HCT116 (cell line): ENCODE results near the gene TNNC2. TPM values are rescaled to one million over a fixed set of nuclear protein-coding genes. Genes with fewer than 3 reads are reported as not detected.

ENCODE experiments used
- ATAC-seq: fragments of 200-7000 bp; cut with Tn5 transposase; 2 replicates; pipeline ENCODE4 v1.9.1; 2020; ENCODE audit warnings: mild to moderate bottlenecking, moderate library complexity
- BruUV-seq: library from RNA; stranded (reverse); fragments of 400-500 nt; replicated peaks from 2 replicates; lab custom pipeline; 2021; lab: Mats Ljungman, UMichigan
- CTCF ChIA-PET: fragments of 300-600 bp; sonication (Branson Sonifier 250); formaldehyde crosslinking; loops from one replicate; lab custom pipeline; 2021; ENCODE audit warnings: antibody characterized with exemption; lab: Charles Lee
- POLR2A ChIA-PET: fragments of 300-600, 350-600 bp; sonication (Branson Sonifier 250); formaldehyde crosslinking; loops from one replicate; lab custom pipeline; 2021; ENCODE audit warnings: antibody characterized with exemption; lab: Charles Lee
- RAD21 ChIA-PET, 2 experiments: fragments of 300-600 bp; sonication (Branson Sonifier 250); formaldehyde crosslinking; loops; one replicate each; lab custom pipeline; 2023; ENCODE audit warnings: low total read pairs in 2 of 2; ENCODE audit not compliant: uncharacterized antibody in 2 of 2, unreplicated experiment in 2 of 2, low non-redundant PET in 1 of 2; lab: Charles Lee
- DNase-seq: peaks from one replicate; pipeline ENCODE4 v3.0.0-alpha.2; 2010; ENCODE audit warnings: low read depth, low spot score
- H2AFZ ChIP-seq: fragments of 200-600 bp; shearing (Covaris generic), sonication (generic); 2 replicates; pipeline ENCODE4 v1.6.1; 2017; ENCODE audit warnings: low read depth, mixed run types, mixed read lengths, antibody characterized with exemption, low read length; ENCODE audit not compliant: poor library complexity, severe bottlenecking
- H3K27ac ChIP-seq: 2 replicates; pipeline ENCODE4 v1.5.1; 2012; ENCODE audit warnings: low read depth, low read length
- H3K27me3 ChIP-seq: fragments of 200-600 bp; sonication (generic); 2 replicates; pipeline ENCODE4 v1.6.1; 2016; ENCODE audit warnings: mixed run types, low read length, mixed read lengths; ENCODE audit not compliant: insufficient read depth
- H3K36me3 ChIP-seq, 2 experiments: fragments of 200-500 bp in 1 of 2; fragments of 200-600 bp in 1 of 2; sonication (Bioruptor generic) in 1 of 2; sonication (generic) in 1 of 2; 2 replicates each; pipeline versions ENCODE4 v1.5.1 to v1.6.1; 2014 to 2016; ENCODE audit warnings: low read length in 2 of 2, inconsistent platforms in 1 of 2, mixed read lengths in 1 of 2, mixed run types in 1 of 2; ENCODE audit not compliant: insufficient read depth in 2 of 2, control insufficient read depth in 1 of 2
- H3K4me1 ChIP-seq, 2 experiments: fragments of 200-600 bp in 1 of 2; sonication (generic) in 1 of 2; 2 replicates each; pipeline versions ENCODE4 v1.5.1 to v1.6.1; 2012 to 2017; ENCODE audit warnings: low read length in 2 of 2, inconsistent platforms in 1 of 2, mild to moderate bottlenecking in 1 of 2, mixed read lengths in 1 of 2, mixed run types in 1 of 2, moderate library complexity in 1 of 2; ENCODE audit not compliant: insufficient read depth in 2 of 2, control insufficient read depth in 1 of 2
- H3K4me2 ChIP-seq: fragments of 200-600 bp; sonication (generic); 2 replicates; pipeline ENCODE4 v1.6.1; 2017; ENCODE audit warnings: mixed run types, low read length, mixed read lengths
- H3K4me3 ChIP-seq, 2 experiments: fragments of 200-600 bp in 1 of 2; sonication (generic) in 1 of 2; replicated peaks in 1 of 2; 2 replicates each; pipeline ENCODE4 v1.5.1; 2011 to 2016; ENCODE audit warnings: low read length in 2 of 2, control low read depth in 1 of 2, low read depth in 1 of 2, mild to moderate bottlenecking in 1 of 2, mixed read lengths in 1 of 2, mixed run types in 1 of 2
- H3K79me2 ChIP-seq: fragments of 200-600 bp; sonication (generic); 2 replicates; pipeline ENCODE4 v1.6.1; 2017; ENCODE audit warnings: mild to moderate bottlenecking, mixed run types, low read length, moderate library complexity, mixed read lengths; ENCODE audit not compliant: insufficient read depth
- H3K9ac ChIP-seq: fragments of 200-600 bp; sonication (generic); 2 replicates; pipeline ENCODE4 v1.6.1; 2016; ENCODE audit warnings: low read length, mixed read lengths
- H3K9me2 ChIP-seq: fragments of 200-600 bp; sonication (generic), shearing (Covaris generic); 2 replicates; pipeline ENCODE4 v1.6.1; 2017; ENCODE audit warnings: mixed run types, mild to moderate bottlenecking, moderate library complexity; ENCODE audit not compliant: insufficient read depth
- H3K9me3 ChIP-seq, 2 experiments: fragments of 200-500 bp in 1 of 2; fragments of 200-600 bp in 1 of 2; sonication (Bioruptor generic) in 1 of 2; sonication (generic) in 1 of 2; 2 replicates each; pipeline ENCODE4 v1.6.1; 2014 to 2017; ENCODE audit warnings: low read length in 2 of 2, mixed read lengths in 2 of 2, inconsistent platforms in 1 of 2, low read depth in 1 of 2, mild to moderate bottlenecking in 1 of 2, mixed run types in 1 of 2, moderate library complexity in 1 of 2; ENCODE audit not compliant: control insufficient read depth in 1 of 2, insufficient read depth in 1 of 2
- H4K20me1 ChIP-seq: fragments of 200-600 bp; sonication (generic), shearing (Covaris generic); 2 replicates; pipeline ENCODE4 v1.6.1; 2017; ENCODE audit warnings: mixed run types, mild to moderate bottlenecking, moderate library complexity; ENCODE audit not compliant: insufficient read depth
- CBX3 ChIP-seq: IDR thresholded peaks from 2 replicates; pipeline ENCODE4 v1.6.1; 2012; ENCODE audit warnings: low read depth
- CEBPB ChIP-seq: IDR thresholded peaks from 2 replicates; pipeline ENCODE4 v1.6.1; 2012; ENCODE audit warnings: low read depth
- CTCF ChIP-seq, 3 experiments: fragments of 200-600 bp in 1 of 3; sonication (generic) in 1 of 3; IDR thresholded peaks in 2 of 3; conservative IDR thresholded peaks in 1 of 3; 2 replicates each; pipeline ENCODE4 v1.5.1; 2012 to 2017; ENCODE audit warnings: low read depth in 2 of 3, low read length in 2 of 3, antibody characterized with exemption in 1 of 3, borderline replicate concordance in 1 of 3, control low read depth in 1 of 3, mild to moderate bottlenecking in 1 of 3, mixed read lengths in 1 of 3, mixed run types in 1 of 3, moderate library complexity in 1 of 3; ENCODE audit not compliant: insufficient read depth in 1 of 3
- EGR1 ChIP-seq: IDR thresholded peaks from 2 replicates; pipeline ENCODE4 v1.6.1; 2012; ENCODE audit warnings: low read depth
- ELF1 ChIP-seq: IDR thresholded peaks from 2 replicates; pipeline ENCODE4 v1.6.1; 2012; ENCODE audit warnings: low read depth, borderline replicate concordance
- EZH2phosphoT487 ChIP-seq: fragments of 200-600 bp; IDR thresholded peaks from 2 replicates; pipeline ENCODE4 v1.6.1; 2018; ENCODE audit warnings: antibody characterized with exemption, borderline replicate concordance
- FOSL1 ChIP-seq: IDR thresholded peaks from 2 replicates; pipeline ENCODE4 v1.6.1; 2012; ENCODE audit warnings: low read depth
- POLR2AphosphoS5 ChIP-seq: IDR thresholded peaks from 2 replicates; pipeline ENCODE4 v1.6.1; 2011; ENCODE audit warnings: mild to moderate bottlenecking, low read depth, low read length, moderate library complexity
- RAD21 ChIP-seq: IDR thresholded peaks from 2 replicates; pipeline ENCODE4 v1.6.1; 2012; ENCODE audit warnings: low read depth, mild to moderate bottlenecking
- SP1 ChIP-seq: IDR thresholded peaks from 2 replicates; pipeline ENCODE4 v1.6.1; 2012; ENCODE audit warnings: low read depth
- SRF ChIP-seq: IDR thresholded peaks from 2 replicates; pipeline ENCODE4 v1.6.1; 2012; ENCODE audit warnings: low read depth
- TCF7L2 ChIP-seq: IDR thresholded peaks from 2 replicates; pipeline ENCODE4 v1.7.0; 2011; ENCODE audit warnings: borderline replicate concordance, inconsistent platforms; ENCODE audit not compliant: insufficient read depth, insufficient read length; ENCODE audit errors: extremely low read depth
- YY1 ChIP-seq: IDR thresholded peaks from 2 replicates; pipeline ENCODE4 v1.6.1; 2011; ENCODE audit warnings: low read length, low read depth, moderate library complexity, mild to moderate bottlenecking; ENCODE audit not compliant: insufficient replicate concordance; ENCODE audit errors: extremely low read depth
- ZFX ChIP-seq: fragments of 450-650 bp; IDR thresholded peaks from 2 replicates; pipeline ENCODE4 v1.6.1; 2017
- ZNF274 ChIP-seq: fragments of 200-500 bp; sonication (Bioruptor generic); IDR thresholded peaks from 2 replicates; pipeline ENCODE4 v1.6.1; 2014; ENCODE audit warnings: mild to moderate bottlenecking, low read depth, low read length, inconsistent platforms
- intact Hi-C: fragments of 100-400 bp; cut with micrococcal nuclease; formaldehyde crosslinking; loops from 2 replicates; pipeline ENCODE4 v1.10.0; 2022
- total RNA-seq: library from RNA; stranded (reverse); gene quantifications from one replicate; pipeline ENCODE4 v1.2.1, GENCODE V29; 2021; ENCODE audit not compliant: unreplicated experiment
- TF ChIP-seq, protein P1 (sequence below): IDR thresholded peaks from 2 replicates; pipeline ENCODE4 v1.6.1; 2011; ENCODE audit warnings: mild to moderate bottlenecking, low read length, moderate library complexity; ENCODE audit not compliant: insufficient replicate concordance; ENCODE audit errors: extremely low read depth
- TF ChIP-seq, protein P2 (sequence below): IDR thresholded peaks from 2 replicates; pipeline ENCODE4 v1.6.1; 2012; ENCODE audit warnings: low read depth
- TF ChIP-seq, protein P3 (sequence below): IDR thresholded peaks from 2 replicates; pipeline ENCODE4 v1.6.1; 2012

Gene TNNC2
- total RNA-seq, 1 experiment from 2014 or later, result not detected

DNA sequence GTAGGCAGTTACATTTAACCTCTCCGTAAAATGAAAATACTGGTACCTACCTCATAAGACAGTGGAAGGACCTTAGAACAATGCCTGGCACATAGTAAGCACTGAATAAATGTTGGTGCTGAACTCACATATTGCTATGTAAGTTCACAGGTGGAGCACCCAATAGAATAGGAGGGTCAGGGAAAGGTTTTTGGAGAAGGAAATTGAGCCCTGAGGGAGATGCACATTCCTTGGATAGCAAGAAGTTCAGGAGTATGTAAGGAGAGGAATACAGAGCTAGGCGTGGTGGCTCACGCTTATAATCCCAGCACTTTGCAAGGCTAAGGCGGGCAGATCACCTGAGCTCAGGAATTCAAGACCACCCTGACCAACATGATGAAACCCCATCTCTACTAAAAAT is 7.6 kb downstream of the TNNC2 start (continued):
- TF ChIP-seq SP1 (no peak), CTCF (IDR thresholded peaks at IDR 0.05 in 2 of 3, conservative IDR thresholded peaks at IDR 0.05 in 1 of 3; ENCODE audit: borderline replicate concordance in 1 of 3, insufficient read depth in 1 of 3, low read depth in 2 of 3, low read length in 2 of 3) (no peak), ZFX (no peak), RAD21 (no peak), TCF7L2 (no peak)
- TF ChIP-seq, protein P1, sequence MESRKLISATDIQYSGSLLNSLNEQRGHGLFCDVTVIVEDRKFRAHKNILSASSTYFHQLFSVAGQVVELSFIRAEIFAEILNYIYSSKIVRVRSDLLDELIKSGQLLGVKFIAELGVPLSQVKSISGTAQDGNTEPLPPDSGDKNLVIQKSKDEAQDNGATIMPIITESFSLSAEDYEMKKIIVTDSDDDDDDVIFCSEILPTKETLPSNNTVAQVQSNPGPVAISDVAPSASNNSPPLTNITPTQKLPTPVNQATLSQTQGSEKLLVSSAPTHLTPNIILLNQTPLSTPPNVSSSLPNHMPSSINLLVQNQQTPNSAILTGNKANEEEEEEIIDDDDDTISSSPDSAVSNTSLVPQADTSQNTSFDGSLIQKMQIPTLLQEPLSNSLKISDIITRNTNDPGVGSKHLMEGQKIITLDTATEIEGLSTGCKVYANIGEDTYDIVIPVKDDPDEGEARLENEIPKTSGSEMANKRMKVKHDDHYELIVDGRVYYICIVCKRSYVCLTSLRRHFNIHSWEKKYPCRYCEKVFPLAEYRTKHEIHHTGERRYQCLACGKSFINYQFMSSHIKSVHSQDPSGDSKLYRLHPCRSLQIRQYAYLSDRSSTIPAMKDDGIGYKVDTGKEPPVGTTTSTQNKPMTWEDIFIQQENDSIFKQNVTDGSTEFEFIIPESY, result no peak

DNA sequence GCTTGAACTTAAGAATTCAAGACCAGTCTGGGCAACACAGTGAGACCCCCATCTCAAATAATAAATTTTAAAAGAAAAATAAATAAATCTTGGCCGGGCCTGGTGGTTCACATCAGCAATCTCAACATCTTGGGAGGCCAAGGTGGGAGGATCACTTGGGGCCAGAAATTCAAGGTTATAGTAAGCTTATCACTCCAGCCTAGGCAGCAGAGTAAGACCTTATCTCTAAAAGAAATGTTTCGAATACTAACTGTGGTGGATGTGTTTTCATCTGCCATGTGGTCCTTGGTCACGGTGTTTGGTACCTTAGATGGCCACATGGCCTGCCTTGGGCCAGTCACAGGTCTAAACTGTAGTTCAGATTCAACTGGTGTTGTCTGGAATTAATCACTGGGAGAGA is 8.9 kb downstream of the TNNC2 start:
- H3K27me3 ChIP-seq, result no peaks in the 10 kb centered on the region
- H3K4me3 ChIP-seq, result no peak overlapping the region
- DNase-seq, result no peak
- H3K9me2 ChIP-seq, result no peaks in the 10 kb centered on the region
- H3K36me3 ChIP-seq, result peaks cover 16 to 38% of the 10 kb centered on the region in 2 experiments
- peaks cover 27% of the 10 kb centered on the region for H3K79me2 ChIP-seq
- POLR2A ChIA-PET, result no interaction called here
- CTCF ChIA-PET, result no interaction called here
- RAD21 ChIA-PET, result no interaction called here
- intact Hi-C loops, result no loop called here
- H3K27ac ChIP-seq, result no peak overlapping the region
- no peaks in the 10 kb centered on the region for H4K20me1 ChIP-seq
- no peak overlapping the region for H3K4me2 ChIP-seq
- no peaks in the 10 kb centered on the region for H3K9me3 ChIP-seq
- H2AFZ ChIP-seq, result no peak overlapping the region
- ATAC-seq, result no peak
- H3K4me1 ChIP-seq, result peaks cover 21 to 43% of the 10 kb centered on the region in 2 experiments; a peak in 3 of 4 replicates
- no TSS peak for BruUV-seq
- no peak overlapping the region for H3K9ac ChIP-seq
- TF ChIP-seq, protein P2, sequence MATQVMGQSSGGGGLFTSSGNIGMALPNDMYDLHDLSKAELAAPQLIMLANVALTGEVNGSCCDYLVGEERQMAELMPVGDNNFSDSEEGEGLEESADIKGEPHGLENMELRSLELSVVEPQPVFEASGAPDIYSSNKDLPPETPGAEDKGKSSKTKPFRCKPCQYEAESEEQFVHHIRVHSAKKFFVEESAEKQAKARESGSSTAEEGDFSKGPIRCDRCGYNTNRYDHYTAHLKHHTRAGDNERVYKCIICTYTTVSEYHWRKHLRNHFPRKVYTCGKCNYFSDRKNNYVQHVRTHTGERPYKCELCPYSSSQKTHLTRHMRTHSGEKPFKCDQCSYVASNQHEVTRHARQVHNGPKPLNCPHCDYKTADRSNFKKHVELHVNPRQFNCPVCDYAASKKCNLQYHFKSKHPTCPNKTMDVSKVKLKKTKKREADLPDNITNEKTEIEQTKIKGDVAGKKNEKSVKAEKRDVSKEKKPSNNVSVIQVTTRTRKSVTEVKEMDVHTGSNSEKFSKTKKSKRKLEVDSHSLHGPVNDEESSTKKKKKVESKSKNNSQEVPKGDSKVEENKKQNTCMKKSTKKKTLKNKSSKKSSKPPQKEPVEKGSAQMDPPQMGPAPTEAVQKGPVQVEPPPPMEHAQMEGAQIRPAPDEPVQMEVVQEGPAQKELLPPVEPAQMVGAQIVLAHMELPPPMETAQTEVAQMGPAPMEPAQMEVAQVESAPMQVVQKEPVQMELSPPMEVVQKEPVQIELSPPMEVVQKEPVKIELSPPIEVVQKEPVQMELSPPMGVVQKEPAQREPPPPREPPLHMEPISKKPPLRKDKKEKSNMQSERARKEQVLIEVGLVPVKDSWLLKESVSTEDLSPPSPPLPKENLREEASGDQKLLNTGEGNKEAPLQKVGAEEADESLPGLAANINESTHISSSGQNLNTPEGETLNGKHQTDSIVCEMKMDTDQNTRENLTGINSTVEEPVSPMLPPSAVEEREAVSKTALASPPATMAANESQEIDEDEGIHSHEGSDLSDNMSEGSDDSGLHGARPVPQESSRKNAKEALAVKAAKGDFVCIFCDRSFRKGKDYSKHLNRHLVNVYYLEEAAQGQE, result no peak
- TF ChIP-seq RAD21, result no peak
- TF ChIP-seq YY1, result no peak
- TF ChIP-seq, protein P3, sequence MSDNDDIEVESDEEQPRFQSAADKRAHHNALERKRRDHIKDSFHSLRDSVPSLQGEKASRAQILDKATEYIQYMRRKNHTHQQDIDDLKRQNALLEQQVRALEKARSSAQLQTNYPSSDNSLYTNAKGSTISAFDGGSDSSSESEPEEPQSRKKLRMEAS, result no peak
- TF ChIP-seq TCF7L2, result no peak
- no peak; the same call in 1 of the 2 replicates for TF ChIP-seq POLR2AphosphoS5
- TF ChIP-seq EZH2phosphoT487, result no peak
- no peak for TF ChIP-seq ZFX
- TF ChIP-seq ELF1, result no peak
- no peak for TF ChIP-seq CEBPB
- no peak for TF ChIP-seq CBX3
- no peak for TF ChIP-seq FOSL1
- TF ChIP-seq EGR1, result no peak
- TF ChIP-seq ZNF274, result no peak
- no peak for TF ChIP-seq SRF
